Adrenal gland (tissue), 12 donors: Measurements from ENCODE around the gene SSBP1. TPM values are rescaled to one million over a fixed set of nuclear protein-coding genes. Genes with fewer than 3 reads are reported as not detected.

Source experiments
- DNase-seq, 7 donors: peaks; one replicate each; pipeline ENCODE4 v3.0.0-alpha.2; 2019 to 2020
- H3K27ac ChIP-seq, 5 donors: fragments of 200-600 bp; sonication (generic) in 4 of 5; 1 replicate in 3 of 5; 2 replicates in 2 of 5; pipeline versions ENCODE4 v1.5.1 to v1.8.0; 2016 to 2020; ENCODE audit warnings: mild to moderate bottlenecking in 1 of 5
- H3K27me3 ChIP-seq: fragments of 200-600 bp; 2 replicates; pipeline ENCODE4 v1.8.0; 2021
- H3K36me3 ChIP-seq, 2 donors: fragments of 200-600 bp; replicated peaks in 1 of 2; 1 replicate in 1 of 2; 2 replicates in 1 of 2; pipeline versions ENCODE4 v1.5.1 to v1.8.0; 2018 to 2022
- H3K4me1 ChIP-seq, 2 donors: fragments of 200-600 bp; replicated peaks in 1 of 2; 1 replicate in 1 of 2; 2 replicates in 1 of 2; pipeline versions ENCODE4 v1.5.1 to v1.8.0; 2018 to 2021
- H3K4me3 ChIP-seq, 4 donors: fragments of 200-600 bp; sonication (generic) in 3 of 4; one replicate each; pipeline ENCODE4 v1.5.1; 2016 to 2018
- H3K9me3 ChIP-seq, 3 donors: fragments of 200-600 bp; sonication (generic) in 1 of 3; replicated peaks in 1 of 3; 1 replicate in 2 of 3; 2 replicates in 1 of 3; pipeline versions ENCODE4 v1.5.1 to v1.8.0; 2016 to 2021
- CTCF ChIP-seq, 6 experiments: fragments of 450-650 bp in 4 of 6; fragments of 200-600 bp in 2 of 6; sonication (generic) in 1 of 6; IDR thresholded peaks; 1 replicate in 5 of 6; 2 replicates in 1 of 6; pipeline versions ENCODE4 v1.5.1 to v1.8.0; 2016 to 2021; ENCODE audit warnings: antibody characterized with exemption in 6 of 6, mild to moderate bottlenecking in 2 of 6, moderate library complexity in 1 of 6
- POLR2A ChIP-seq, 2 donors: fragments of 450-650 bp; IDR thresholded peaks; one replicate each; pipeline ENCODE4 v1.6.1; 2017; ENCODE audit warnings: antibody characterized with exemption in 2 of 2, mild to moderate bottlenecking in 2 of 2, moderate library complexity in 1 of 2
- WGBS, 4 donors: extraction: QIAGEN DNeasy Blood & Tissue Kit in 2 of 4; methylation state at CpG; one replicate each; pipeline versions ENCODE4 v1.1.5 to v1.1.7; 2013 to 2017; 5-methylcytosine and 5-hydroxymethylcytosine counted together
- intact Hi-C, 2 donors: fragments of 100-400 bp; cut with DNase I; formaldehyde crosslinking; loops; one replicate each; pipeline versions ENCODE4 v1.14.1 to v1.15.0; 2022 to 2023
- polyA plus RNA-seq, 3 donors: library from polyadenylated mRNA; stranded (reverse); fragments of 200-250 nt in 2 of 3; fragments of 350-450 nt in 1 of 3; fragmentation: Illumina TruSeq in 1 of 3; extraction: RNeasy Lipid Tissue Mini Kit (QIAGEN cat#74804) in 1 of 3; gene quantifications; one replicate each; pipeline ENCODE4 v1.2.3, GENCODE V29; 2013 to 2014
- total RNA-seq, 9 donors: library from RNA; depleted of rRNA in 4 of 9; stranded (reverse); fragments of >200 nt in 4 of 9; fragments of 120-200 nt in 1 of 9; fragmentation: NEBNext Ultra II Directional in 1 of 9; extraction: Animal tissue kit (Norgen Biotek cat#: 25700) in 1 of 9; gene quantifications; one replicate each; pipeline versions ENCODE4 v1.1.0 to v1.2.4, GENCODE V29; 2013 to 2023
- donor health status: healthy with polysubstance abuse.
- donor health status: Bipolar disorder and iron deficiency.
- donor health status: DM: yes; HTN: yes; CAD: no.
- donor health status: DM: no; HTN: no; CAD: no.
- donor health status: DM: no; HTN: no; CAD: no.
- donor health status: DM: yes; HTN: yes; CAD: no.

The SSBP1 gene
- total and polyA plus RNA-seq, 12 donors: 87.0 to 316 (median 134) TPM

DNA sequence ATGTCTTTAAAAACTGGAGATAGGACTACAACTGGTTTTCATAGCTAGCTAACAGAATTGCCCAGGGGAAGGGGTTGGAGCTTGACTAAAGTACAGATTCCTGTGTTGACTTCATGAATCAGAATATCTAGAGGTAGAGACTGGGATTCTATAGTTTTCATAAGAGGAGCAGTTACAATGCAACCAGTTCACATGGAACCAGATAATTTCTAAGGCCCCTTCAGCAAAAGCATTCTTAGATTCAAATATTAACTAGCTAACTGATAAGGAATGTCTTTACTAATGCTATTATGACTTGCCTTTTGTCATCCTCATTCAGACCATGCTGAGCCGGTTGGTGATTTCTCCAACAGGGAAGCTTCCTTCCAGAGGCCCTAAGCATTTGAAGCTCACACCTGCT, 24.3 kb upstream of the SSBP1 start:
- DNase-seq: no peak
- Histone ChIP-seq H3K27ac (no peak overlapping the region), H3K4me3 (no peak overlapping the region), H3K9me3 (no peaks in the 10 kb centered on the region), H3K27me3 (no peaks in the 10 kb centered on the region), H3K4me1 (no peaks in the 10 kb centered on the region), H3K36me3 (no peaks in the 10 kb centered on the region)
- 71 to 93% (median 89%) methylated on average over 1 of the region's 1 CpG for WGBS, 4 donors
- intact Hi-C loops: no loop called here
- TF ChIP-seq POLR2A (IDR thresholded peaks at IDR 0.05): no peak
- no peak for TF ChIP-seq CTCF (IDR thresholded peaks at IDR 0.05)

- no peaks in the 10 kb centered on the region for H3K9me3 ChIP-seq
- H3K36me3 ChIP-seq: no peaks in the 10 kb centered on the region
- 79 to 86% (median 82%) methylated on average over 2 of the region's 2 CpGs for WGBS, 4 donors
- intact Hi-C loops: no loop called here
- H3K4me3 ChIP-seq: no peak overlapping the region
- no peak overlapping the region for H3K27ac ChIP-seq
- DNase-seq: no peak
- no peaks in the 10 kb centered on the region for H3K27me3 ChIP-seq
- TF ChIP-seq POLR2A (IDR thresholded peaks at IDR 0.05) (no peak), CTCF (IDR thresholded peaks at IDR 0.05) (no peak)
- H3K4me1 ChIP-seq: no peaks in the 10 kb centered on the region
Observed at GRCh38 chr7:141714571-141714970, 23.6 kb upstream of the SSBP1 start.

GRCh38 chr7:141715018-141715417, 23.1 kb upstream of the SSBP1 start:
- WGBS, 4 donors: 68 to 77% (median 73%) methylated on average over 4 of the region's 4 CpGs
- intact Hi-C loops: no loop called here
- TF ChIP-seq POLR2A (IDR thresholded peaks at IDR 0.05): no peak
- no peak for TF ChIP-seq CTCF (IDR thresholded peaks at IDR 0.05)

GRCh38 chr7:141715794-141716689, 22.1 kb upstream of the SSBP1 start:
- Histone ChIP-seq H3K4me1 (no peaks in the 10 kb centered on the region), H3K4me3 (no peak overlapping the region), H3K27me3 (no peaks in the 10 kb centered on the region), H3K9me3 (no peaks in the 10 kb centered on the region), H3K27ac (no peak overlapping the region), H3K36me3 (no peaks in the 10 kb centered on the region)
- intact Hi-C loops: no loop called here
- TF ChIP-seq POLR2A (IDR thresholded peaks at IDR 0.05) (no peak), CTCF (IDR thresholded peaks at IDR 0.05) (no peak)
- no peak for DNase-seq
- WGBS, 4 donors: 73 to 76% (median 75%) methylated on average over 6 of the region's 6 CpGs

More at GRCh38 chr7:141715018-141715417, 23.1 kb upstream of the SSBP1 start:
- Histone ChIP-seq H3K27me3 (no peaks in the 10 kb centered on the region), H3K27ac (no peak overlapping the region), H3K4me1 (no peaks in the 10 kb centered on the region), H3K36me3 (no peaks in the 10 kb centered on the region), H3K4me3 (no peak overlapping the region), H3K9me3 (no peaks in the 10 kb centered on the region)
- no peak for DNase-seq
